Chondrocyte (in vitro differentiated cells): ENCODE data around the gene RAVER2. TPM values are rescaled to one million over a fixed set of nuclear protein-coding genes. Genes with fewer than 3 reads are reported as not detected.
"Not testable (repeated sequence)": the region's sequence is repeated elsewhere in the genome, so short reads cannot be mapped to it uniquely, and the experiment has no call there.

Experiments used
- DNase-seq: peaks from one replicate; pipeline ENCODE4 v3.0.0; 2021; ENCODE audit warnings: mixed read lengths, low spot score
- H3K27ac Mint-ChIP-seq: one replicate; pipeline ENCODE4 v1.8.0; 2021; ENCODE audit warnings: mild to moderate bottlenecking, moderate library complexity, mixed read lengths; ENCODE audit not compliant: unreplicated experiment
- H3K27me3 Mint-ChIP-seq: 2 replicates; pipeline ENCODE4 v1.8.0; 2021; ENCODE audit warnings: low read depth, mixed read lengths
- H3K36me3 Mint-ChIP-seq: 2 replicates; pipeline ENCODE4 v1.8.0; 2021; ENCODE audit warnings: low read depth, mixed read lengths
- H3K4me1 Mint-ChIP-seq: 2 replicates; pipeline ENCODE4 v1.8.0; 2021; ENCODE audit warnings: low read depth, mild to moderate bottlenecking, mixed read lengths
- H3K4me3 Mint-ChIP-seq: one replicate; pipeline ENCODE4 v1.8.0; 2021; ENCODE audit warnings: mild to moderate bottlenecking, moderate library complexity, mixed read lengths; ENCODE audit not compliant: unreplicated experiment
- H3K9me3 Mint-ChIP-seq: 2 replicates; pipeline ENCODE4 v1.8.0; 2021; ENCODE audit warnings: low read depth, mixed read lengths
- CTCF ChIP-seq: fragments of 200-600 bp; sonication (generic); IDR thresholded peaks from 2 replicates; pipeline ENCODE4 v1.5.0; 2021; ENCODE audit warnings: antibody characterized with exemption, mild to moderate bottlenecking, moderate library complexity
- total RNA-seq: library from RNA; stranded (reverse); gene quantifications from 3 replicates; pipeline ENCODE4 v1.2.1, GENCODE V29; 2021

The RAVER2 gene
- total RNA-seq, 1 donor from 2014 or later = 16.4 TPM

GRCh38 chr1:64766429-64766828, 21.6 kb downstream of the RAVER2 start:
- Mint-ChIP-seq H3K27ac (no peak overlapping the region), H3K36me3 (peaks cover 14% of the 10 kb centered on the region), H3K27me3 (no peaks in the 10 kb centered on the region), H3K4me3 (no peak overlapping the region), H3K9me3 (peaks cover 13% of the 10 kb centered on the region), H3K4me1 (peaks cover 4% of the 10 kb centered on the region)
- no peak for DNase-seq
- no peak for TF ChIP-seq CTCF

- no peak overlapping the region for H3K4me3 Mint-ChIP-seq
- H3K9me3 Mint-ChIP-seq = peaks cover 14% of the 10 kb centered on the region
- peaks cover 20% of the 10 kb centered on the region for H3K36me3 Mint-ChIP-seq
- DNase-seq = no peak
- H3K27ac Mint-ChIP-seq = no peak overlapping the region
- H3K27me3 Mint-ChIP-seq = no peaks in the 10 kb centered on the region
- H3K4me1 Mint-ChIP-seq = no peaks in the 10 kb centered on the region
- TF ChIP-seq CTCF = no peak
Observed at GRCh38 chr1:64769482-64769881, 24.6 kb downstream of the RAVER2 start.

- no peaks in the 10 kb centered on the region for H3K27me3 Mint-ChIP-seq
- no peak for TF ChIP-seq CTCF
- no peak overlapping the region for H3K27ac Mint-ChIP-seq
- no peaks in the 10 kb centered on the region for H3K4me1 Mint-ChIP-seq
- no peak overlapping the region for H3K4me3 Mint-ChIP-seq
- no peak for DNase-seq
- H3K36me3 Mint-ChIP-seq = peaks cover 20% of the 10 kb centered on the region
- H3K9me3 Mint-ChIP-seq = peaks cover 19% of the 10 kb centered on the region
Observed at GRCh38 chr1:64769971-64770370, 25.1 kb downstream of the RAVER2 start.

- H3K9me3 Mint-ChIP-seq = peaks cover 20% of the 10 kb centered on the region
- not testable (repeated sequence) for DNase-seq, H3K27ac Mint-ChIP-seq, H3K4me3 Mint-ChIP-seq, H3K27me3 Mint-ChIP-seq, H3K4me1 Mint-ChIP-seq
- H3K36me3 Mint-ChIP-seq = peaks cover 24% of the 10 kb centered on the region
Observed at GRCh38 chr1:64773306-64773705, 28.4 kb downstream of the RAVER2 start.

GRCh38 chr1:64775113-64775512, 30.2 kb downstream of the RAVER2 start:
- Mint-ChIP-seq H3K27me3 (no peaks in the 10 kb centered on the region), H3K27ac (no peak overlapping the region), H3K4me1 (no peaks in the 10 kb centered on the region), H3K36me3 (peaks cover 21% of the 10 kb centered on the region), H3K4me3 (no peak overlapping the region), H3K9me3 (peaks cover 19% of the 10 kb centered on the region)
- no peak for TF ChIP-seq CTCF
- no peak for DNase-seq

GRCh38 chr1:64782044-64782443, 37.2 kb downstream of the RAVER2 start:
- peaks cover 17% of the 10 kb centered on the region for H3K36me3 Mint-ChIP-seq
- not testable (repeated sequence) for H3K27ac Mint-ChIP-seq, H3K4me1 Mint-ChIP-seq, DNase-seq, H3K27me3 Mint-ChIP-seq, H3K9me3 Mint-ChIP-seq, H3K4me3 Mint-ChIP-seq

- H3K27me3 Mint-ChIP-seq, DNase-seq, H3K4me1 Mint-ChIP-seq, H3K27ac Mint-ChIP-seq, H3K9me3 Mint-ChIP-seq, H3K4me3 Mint-ChIP-seq: not testable (repeated sequence)
- H3K36me3 Mint-ChIP-seq = peaks cover 17% of the 10 kb centered on the region
Observed at GRCh38 chr1:64782848-64783247, 38.0 kb downstream of the RAVER2 start.
